HG03108 (cell line): ENCODE results near the gene GSDME.

Source experiments
- ATAC-seq: cut with Tn5 transposase; IDR thresholded peaks from one replicate; pipeline ENCODE4 v1.9.1; 2021; ENCODE audit warnings: moderate library complexity; ENCODE audit not compliant: unreplicated experiment

The GSDME gene

DNA sequence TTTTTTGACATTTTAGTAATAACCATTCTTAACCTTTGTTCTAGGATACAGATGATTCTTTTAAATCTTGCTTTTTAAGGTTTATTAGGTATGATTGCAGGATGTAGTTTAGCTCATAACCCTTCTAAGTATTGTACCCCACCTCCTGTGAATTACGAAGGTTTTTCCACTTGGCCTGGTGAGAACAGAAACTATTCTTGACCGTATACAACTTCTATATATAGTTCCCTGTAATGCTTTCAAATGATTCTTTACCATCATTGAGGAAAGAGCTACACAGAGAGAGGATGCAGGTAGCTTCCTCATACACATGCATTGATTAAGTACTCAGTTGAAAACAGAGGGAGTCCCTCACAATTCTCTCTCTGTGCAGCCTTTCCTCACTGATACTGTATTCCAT is 97.8 kb downstream of the GSDME start:
- peak; percentile 66 for ATAC-seq

DNA sequence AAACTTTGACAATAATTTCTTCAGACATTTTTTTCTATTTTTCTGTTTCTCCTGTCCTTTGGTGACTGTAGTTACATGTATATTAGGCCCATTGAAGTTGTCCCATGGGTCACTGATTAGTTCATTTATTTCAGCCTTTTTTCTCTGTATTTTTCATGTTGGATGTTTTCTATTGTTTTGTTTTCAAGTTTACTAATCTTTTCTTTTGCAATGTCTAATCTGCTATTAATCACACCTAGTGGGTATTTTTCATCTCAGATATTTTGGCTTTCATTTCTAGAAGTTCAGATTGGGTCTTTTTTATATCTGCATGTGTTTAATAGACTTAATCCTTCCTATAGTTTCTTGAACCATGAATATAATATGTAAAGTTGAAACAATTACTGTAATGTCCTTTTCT is 99.3 kb downstream of the GSDME start:
- ATAC-seq, result no peak

DNA sequence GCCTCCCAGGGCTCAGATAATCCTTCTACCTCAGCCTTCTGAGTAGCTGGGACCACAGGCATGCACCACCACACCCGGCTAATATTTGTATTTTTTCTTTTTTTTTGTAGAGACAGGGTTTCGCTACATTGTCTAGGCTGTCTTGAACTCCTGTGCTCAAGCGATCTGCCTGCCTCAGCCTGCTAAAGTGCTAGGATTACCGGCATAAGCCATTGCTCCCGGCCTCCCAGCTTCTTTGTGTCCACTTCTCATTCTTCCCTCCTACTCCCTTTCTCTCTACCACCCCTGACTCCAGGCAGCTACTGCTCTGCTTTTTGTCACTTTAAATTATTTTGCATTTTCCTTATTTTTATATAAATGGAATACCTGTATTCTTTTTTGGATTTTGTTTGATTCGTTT is 100.7 kb downstream of the GSDME start:
- no peak for ATAC-seq

DNA sequence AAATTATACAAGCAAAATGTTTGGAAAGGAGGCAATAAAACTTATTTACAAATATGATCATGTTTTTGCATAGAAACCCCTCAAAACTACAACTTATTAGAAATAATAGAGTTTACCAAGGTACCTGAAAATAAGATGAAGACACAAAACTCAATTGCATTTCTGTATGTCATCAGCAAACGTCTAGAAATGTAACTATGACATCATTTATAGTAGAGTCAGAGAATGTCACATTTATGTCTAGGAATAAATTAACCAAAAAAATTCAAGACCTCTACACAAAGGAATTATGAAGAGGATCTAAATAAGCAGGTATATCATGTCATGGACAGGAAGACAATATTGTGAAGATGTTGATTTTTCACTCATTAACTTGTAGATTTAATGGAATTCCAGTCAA is 103.0 kb downstream of the GSDME start:
- ATAC-seq, result no peak

DNA sequence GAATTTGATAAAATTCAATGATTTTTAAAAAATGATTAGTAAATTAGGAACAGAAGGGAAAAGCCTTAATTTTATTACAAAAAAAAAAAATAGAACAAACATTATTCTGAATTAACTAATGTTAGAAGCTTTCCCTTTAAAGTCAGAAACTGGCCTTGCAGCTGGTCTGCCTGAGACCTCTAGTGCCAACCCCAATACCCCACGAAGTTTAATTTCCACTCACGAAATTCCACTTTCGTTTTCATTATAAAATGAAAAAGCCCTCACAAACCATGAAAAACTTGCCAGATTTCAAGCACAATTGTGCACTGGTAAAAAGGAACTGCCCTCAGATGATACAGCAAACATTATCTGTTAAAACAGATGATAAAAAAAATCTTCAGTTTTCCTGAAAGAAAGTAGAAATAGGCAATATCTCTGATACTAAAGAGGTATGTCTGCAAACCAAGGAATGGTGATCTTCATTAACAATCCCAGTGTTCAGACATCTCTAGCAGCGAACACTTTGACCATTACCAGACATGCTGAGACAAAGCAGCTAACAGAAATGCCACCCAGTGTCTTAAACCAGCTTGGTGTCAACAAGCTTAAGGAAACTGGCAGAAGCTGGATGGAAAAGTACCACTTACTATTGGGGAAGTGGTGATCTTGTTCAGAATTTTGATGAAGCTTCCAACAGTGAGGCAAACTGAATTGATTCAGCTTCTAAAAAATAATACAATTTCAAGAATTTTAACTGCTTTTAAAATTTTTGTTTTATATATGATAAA is 103.8 kb downstream of the GSDME start:
- no peak for ATAC-seq

DNA sequence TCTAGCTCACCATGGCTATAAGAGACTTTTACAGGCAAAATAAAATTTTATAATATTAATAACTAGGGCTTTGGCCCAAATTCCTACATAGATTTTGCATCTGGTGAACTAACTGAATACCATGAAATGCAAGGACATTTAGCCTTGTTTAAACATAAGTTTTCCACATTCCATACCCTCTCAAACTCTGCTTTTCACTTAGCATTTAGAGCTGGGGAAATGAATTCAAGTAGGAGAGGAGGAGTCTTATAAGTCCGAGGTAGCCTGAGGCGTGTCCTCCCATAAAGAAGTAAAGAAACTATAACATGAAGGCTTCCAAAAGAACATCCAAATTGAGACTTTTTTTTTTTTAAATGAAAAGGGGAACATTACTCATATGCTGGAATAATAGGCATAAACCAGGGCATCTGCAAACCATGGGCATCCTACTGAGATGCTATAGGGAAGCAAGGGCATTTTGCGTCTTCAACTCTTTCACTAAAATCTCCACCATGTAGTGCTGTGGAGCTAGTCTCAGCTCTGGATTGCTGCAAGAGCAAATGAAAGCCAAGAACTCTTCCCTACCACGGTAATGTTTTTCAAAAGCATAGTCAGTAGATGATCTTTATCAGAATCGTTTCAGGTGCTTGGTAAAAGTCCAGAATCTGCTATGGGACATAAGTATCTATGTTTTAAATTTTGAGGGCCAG is 104.9 kb downstream of the GSDME start:
- no peak for ATAC-seq
